ENCODE measurements around the gene GPR37L1. TPM values are rescaled to one million over a fixed set of nuclear protein-coding genes. Genes with fewer than 3 reads are reported as not detected.
"Not testable (repeated sequence)": the region's sequence is repeated elsewhere in the genome, so short reads cannot be mapped to it uniquely, and the experiment has no call there.

GPR37L1 gene
- total and polyA plus RNA-seq, 2 of the 8 experiments (the other 6 are each of a cell fraction or from before 2014, with no cell fraction given), result 0.13 to 0.23 TPM

GRCh38 chr1:202179828-202180750 is 57.4 kb downstream of the GPR37L1 start (continued):
- no peak for TF ChIP-seq SP2 (IDR thresholded peaks at IDR 0.05; ENCODE audit: low read length)

- not testable (repeated sequence) for H2BK20ac ChIP-seq (ENCODE audit: low read length); H3K36me3 ChIP-seq (ENCODE audit: control insufficient read depth in 2 of 4, insufficient read depth in 4 of 4, low read length in 3 of 4); H3K27me3 ChIP-seq (replicated peaks in 1 of 4; ENCODE audit: control insufficient read depth in 3 of 4, extremely low read depth in 1 of 4, insufficient read depth in 3 of 4, low read length in 3 of 4); H4K91ac ChIP-seq (replicated peaks; ENCODE audit: insufficient read length, low read length); H3K79me1 ChIP-seq (ENCODE audit: low read depth, low read length); DNase-seq (ENCODE audit: low read depth in 1 of 2, low spot score in 2 of 2); H3K4me3 ChIP-seq (ENCODE audit: extremely low read depth in 1 of 4, insufficient read depth in 2 of 4, low read depth in 3 of 4, low read length in 4 of 4); H3K4me2 ChIP-seq (ENCODE audit: insufficient read depth in 1 of 2, low read depth in 2 of 2, low read length in 2 of 2); H3K9ac ChIP-seq (replicated peaks in 1 of 4; ENCODE audit: extremely low read depth in 1 of 4, low read depth in 3 of 4, low read length in 3 of 4); H2AK5ac ChIP-seq (ENCODE audit: low read depth, low read length); H2AFZ ChIP-seq (ENCODE audit: low read length); H3K79me2 ChIP-seq (ENCODE audit: control insufficient read depth in 1 of 2, insufficient read depth in 2 of 2, low read length in 2 of 2); FAIRE-seq; H4K20me1 ChIP-seq (replicated peaks in 1 of 2; ENCODE audit: control insufficient read depth in 1 of 2, insufficient read depth in 2 of 2, low read length in 2 of 2); H3K9me3 ChIP-seq (ENCODE audit: insufficient read depth in 2 of 2, low read depth in 1 of 2, low read length in 1 of 2); H2BK15ac ChIP-seq (ENCODE audit: low read length); H4K8ac ChIP-seq (ENCODE audit: extremely low read depth, insufficient read depth, low read length); H3K14ac ChIP-seq (ENCODE audit: insufficient read length); H3K56ac ChIP-seq (replicated peaks; ENCODE audit: insufficient read length, low read depth, low read length); H4K5ac ChIP-seq (ENCODE audit: insufficient read length, low read depth, low read length); H3K23ac ChIP-seq (ENCODE audit: insufficient read length); H3K4me1 ChIP-seq (replicated peaks in 1 of 4; ENCODE audit: control insufficient read depth in 3 of 4, insufficient read depth in 4 of 4, low read length in 3 of 4); H3K4ac ChIP-seq (replicated peaks; ENCODE audit: insufficient read length, low read depth, low read length); H3K27ac ChIP-seq (ENCODE audit: low read depth, low read length); H2BK120ac ChIP-seq (replicated peaks; ENCODE audit: low read depth, low read length); H3K23me2 ChIP-seq (ENCODE audit: low read depth, low read length); H3K18ac ChIP-seq (ENCODE audit: extremely low read depth, low read length); H2BK12ac ChIP-seq (ENCODE audit: low read depth, low read length)
- ChIA-PET POLR2A (ENCODE audit: partially characterized antibody) (interaction anchor here (1.0 to 1.2 kb wide), 2 partner anchors 17 to 26 kb away, joined by 3 read pairs; no protein-coding TSS in a partner anchor), CTCF (ENCODE audit: partially characterized antibody) (interaction anchor here (0.7 to 7.1 kb wide), 15 partner anchors 9 to 181 kb away, joined by 3 to 52 read pairs (median 5); partner anchors contain the start of genes GPR37L1 and LGR6)
- 0 out of 2 replicates have a peak overlapping the region, but pooled peaks have one; percentile 32 for H2BK5ac ChIP-seq (ENCODE audit: low read depth, low read length)
- whole genome bisulfite sequencing, 2 experiments (ENCODE audit: extremely low coverage in 1 of 2, insufficient coverage in 1 of 2, insufficient read length in 1 of 2, insufficient replicate concordance in 2 of 2, low coverage in 1 of 2, low lambda C conversion rate in 2 of 2, missing lambda C conversion rate in 1 of 2), result 82% methylated on average over 2 of the region's 2 CpGs; no CpG with 5 or more reads in 1 of the 2 experiments
These were observed 58.0 kb downstream of the GPR37L1 start for GRCh38 chr1:202180751-202181139.
